Heart left ventricle (tissue), 16 donors: Measurements from ENCODE around the gene RINL. TPM values are rescaled to one million over a fixed set of nuclear protein-coding genes. Genes with fewer than 3 reads are reported as not detected.
"Not testable (repeated sequence)": the region's sequence is repeated elsewhere in the genome, so short reads cannot be mapped to it uniquely, and the experiment has no call there.

Source experiments
- ATAC-seq, 4 donors: fragments of 200-7000 bp; cut with Tn5 transposase; one replicate each; pipeline ENCODE4 v1.9.1; 2020 to 2022; ENCODE audit warnings: moderate library complexity in 4 of 4, mild to moderate bottlenecking in 3 of 4, moderate number of reproducible peaks in 1 of 4
- DNase-seq, 5 donors: peaks; one replicate each; pipeline ENCODE4 v3.0.0-alpha.2; 2020
- H3K27ac ChIP-seq, 12 donors: fragments of 200-600 bp; sonication (generic) in 4 of 12; one replicate each; pipeline versions ENCODE4 v1.5.0 to v1.8.0; 2016 to 2022; ENCODE audit warnings: mild to moderate bottlenecking in 2 of 12
- H3K27me3 ChIP-seq, 9 donors: fragments of 200-600 bp; sonication (generic) in 2 of 9; one replicate each; pipeline versions ENCODE4 v1.5.1 to v1.8.0; 2016 to 2022; ENCODE audit warnings: mild to moderate bottlenecking in 3 of 9
- H3K36me3 ChIP-seq, 9 donors: fragments of 200-600 bp; sonication (generic) in 2 of 9; one replicate each; pipeline versions ENCODE4 v1.5.0 to v1.8.0; 2018 to 2022; ENCODE audit warnings: mild to moderate bottlenecking in 2 of 9
- H3K4me1 ChIP-seq, 12 donors: fragments of 200-600 bp; sonication (generic) in 4 of 12; one replicate each; pipeline versions ENCODE4 v1.5.0 to v1.8.0; 2016 to 2022; ENCODE audit warnings: mild to moderate bottlenecking in 3 of 12
- H3K4me3 ChIP-seq, 12 donors: fragments of 200-600 bp; sonication (generic) in 4 of 12; one replicate each; pipeline versions ENCODE4 v1.5.0 to v1.8.0; 2017 to 2022; ENCODE audit warnings: mild to moderate bottlenecking in 9 of 12, moderate library complexity in 4 of 12
- H3K9me3 ChIP-seq, 12 donors: fragments of 200-600 bp; sonication (generic) in 4 of 12; one replicate each; pipeline versions ENCODE4 v1.5.0 to v1.8.0; 2016 to 2022; ENCODE audit warnings: mild to moderate bottlenecking in 1 of 12
- POLR2A ChIP-seq, 2 donors: fragments of 450-650 bp; IDR thresholded peaks; one replicate each; pipeline ENCODE4 v1.6.1; 2017; ENCODE audit warnings: antibody characterized with exemption in 2 of 2, mild to moderate bottlenecking in 2 of 2, moderate library complexity in 2 of 2
- WGBS, 4 donors: extraction: QIAGEN DNeasy Blood & Tissue Kit in 2 of 4; methylation state at CpG; one replicate each; pipeline versions ENCODE4 v1.1.5 to v1.1.7; 2013 to 2018; 5-methylcytosine and 5-hydroxymethylcytosine counted together
- intact Hi-C, 10 donors: fragments of 100-400 bp; cut with DNase I; formaldehyde crosslinking; loops; one replicate each; pipeline versions ENCODE4 v1.11.1 to v1.14.2; 2022
- polyA plus RNA-seq, 2 donors: library from polyadenylated mRNA; stranded (reverse); fragments of 200-250 nt; gene quantifications; one replicate each; pipeline ENCODE4 v1.2.3, GENCODE V29; 2013
- total RNA-seq, 9 donors: library from RNA; depleted of rRNA in 2 of 9; stranded (reverse); fragments of >200 nt in 2 of 9; fragmentation: NEBNext Ultra II Directional in 3 of 9; extraction: Animal tissue kit (Norgen Biotek cat#: 25700) in 3 of 9; gene quantifications; one replicate each; pipeline versions ENCODE4 v1.1.0 to v1.2.4, GENCODE V29; 2016 to 2023
- TF ChIP-seq, protein P1 (sequence below), 12 donors: fragments of 200-600 bp; sonication (generic) in 4 of 12; IDR thresholded peaks; one replicate each; pipeline versions ENCODE4 v1.5.0 to v1.8.0; 2018 to 2022; ENCODE audit warnings: antibody characterized with exemption in 12 of 12, mild to moderate bottlenecking in 5 of 12
- donor health status: ischemic (EF 13 %, LVEDD 7.1; RV severe dilation, severe dysfunction).
- donor health status: healthy with polysubstance abuse.
- donor health status: DM: no; HTN: yes; CAD: no.
- donor health status: DM: no; HTN: no; CAD: no.
- donor health status: ischemic (EF 25% LVEDD 6.9; RV normal size, moderate dysfunction).
- donor health status: ischemic (EF 25% LVEDD 5.7; RV mildly dilated, moderate dysfunction).
- donor health status: healthy.
- donor health status: DM: yes; HTN: yes; CAD: no.
- donor health status: ischemic (EF 35%, LVEDD 5.7; RV mildly dilated, moderate dysfunction).
- donor health status: nonischemic (EF 11% LVEDD 7.7; RV severe dilation, severe dysfunction).
- donor health status: DM: yes; HTN: yes; CAD: no.
- donor health status: PGD.
- donor health status: ischemic (EF 29% LVEDD 5.4; RV normal size, mild dysfunction).
- donor health status: nonischemic (EF 23%, LVEDD 6.1; RV moderate dilation, normal function).

The RINL gene
- total and polyA plus RNA-seq, 11 donors: 1.6 to 11.3 (median 4.3) TPM

DNA sequence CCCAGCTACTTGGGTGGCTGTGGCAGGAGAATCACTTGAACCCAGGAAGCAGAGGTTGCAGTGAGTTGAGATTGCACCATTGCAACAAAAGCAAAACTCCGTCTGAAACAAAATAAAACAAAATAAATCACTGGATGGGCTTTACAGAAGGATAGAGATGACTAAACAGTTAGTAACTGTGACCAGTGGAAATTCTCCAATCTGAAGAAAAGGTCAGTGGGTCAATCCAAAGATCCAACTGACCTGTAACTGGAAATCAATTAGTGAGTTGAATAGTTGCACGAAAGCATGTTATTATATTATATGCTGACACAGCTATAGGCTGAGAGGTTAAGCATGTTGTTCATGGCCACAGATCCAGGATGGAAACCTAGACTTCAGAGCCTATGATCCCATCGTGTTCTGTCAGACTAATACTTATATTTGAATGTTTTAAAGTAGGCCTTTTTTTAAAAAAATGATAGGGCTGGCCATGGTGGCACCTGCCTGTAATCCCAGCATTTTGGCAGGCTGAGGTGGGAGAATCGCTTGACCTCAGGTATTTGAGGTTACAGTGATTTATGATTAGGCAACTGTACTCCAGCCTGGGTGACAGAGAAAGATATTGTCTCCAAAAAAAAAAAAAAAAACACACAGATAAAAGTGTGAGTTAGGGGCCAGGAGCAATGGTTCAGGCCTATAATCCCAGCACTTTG is 47.9 kb downstream of the RINL start:
- intact Hi-C loops: loop anchor here in 6 of 10 donors (2.0 to 10.0 kb wide), 8 partner anchors 19 to 195 kb away; partner anchors contain the start of genes ACTN4 (in 1 of the 6), HNRNPL (in 1 of the 6), NFKBIB (in 1 of the 6) and SIRT2 (in 1 of the 6)
- H3K9me3 ChIP-seq: no peaks in the 10 kb centered on the region
- H3K27me3 ChIP-seq: no peaks in the 10 kb centered on the region
- H3K36me3 ChIP-seq: peaks cover 0 to 53% (median 41%) of the 10 kb centered on the region in 9 donors
- ATAC-seq: no peak
- DNase-seq: no peak
- 79 to 87% (median 84%) methylated on average over 4 of the region's 4 CpGs for WGBS, 4 donors
- peaks cover 0 to 49% (median 36%) of the 10 kb centered on the region in 12 donors for H3K4me1 ChIP-seq
- peak overlapping the region in 9 of 12 donors; percentile 43 to 90 (median 71) for H3K4me3 ChIP-seq
- TF ChIP-seq, protein P1, sequence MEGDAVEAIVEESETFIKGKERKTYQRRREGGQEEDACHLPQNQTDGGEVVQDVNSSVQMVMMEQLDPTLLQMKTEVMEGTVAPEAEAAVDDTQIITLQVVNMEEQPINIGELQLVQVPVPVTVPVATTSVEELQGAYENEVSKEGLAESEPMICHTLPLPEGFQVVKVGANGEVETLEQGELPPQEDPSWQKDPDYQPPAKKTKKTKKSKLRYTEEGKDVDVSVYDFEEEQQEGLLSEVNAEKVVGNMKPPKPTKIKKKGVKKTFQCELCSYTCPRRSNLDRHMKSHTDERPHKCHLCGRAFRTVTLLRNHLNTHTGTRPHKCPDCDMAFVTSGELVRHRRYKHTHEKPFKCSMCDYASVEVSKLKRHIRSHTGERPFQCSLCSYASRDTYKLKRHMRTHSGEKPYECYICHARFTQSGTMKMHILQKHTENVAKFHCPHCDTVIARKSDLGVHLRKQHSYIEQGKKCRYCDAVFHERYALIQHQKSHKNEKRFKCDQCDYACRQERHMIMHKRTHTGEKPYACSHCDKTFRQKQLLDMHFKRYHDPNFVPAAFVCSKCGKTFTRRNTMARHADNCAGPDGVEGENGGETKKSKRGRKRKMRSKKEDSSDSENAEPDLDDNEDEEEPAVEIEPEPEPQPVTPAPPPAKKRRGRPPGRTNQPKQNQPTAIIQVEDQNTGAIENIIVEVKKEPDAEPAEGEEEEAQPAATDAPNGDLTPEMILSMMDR (IDR thresholded peaks at IDR 0.05): no peak
- TF ChIP-seq POLR2A (IDR thresholded peaks at IDR 0.05): no peak
- H3K27ac ChIP-seq: peak overlapping the region in 7 of 12 donors; percentile 11 to 95 (median 93)

DNA sequence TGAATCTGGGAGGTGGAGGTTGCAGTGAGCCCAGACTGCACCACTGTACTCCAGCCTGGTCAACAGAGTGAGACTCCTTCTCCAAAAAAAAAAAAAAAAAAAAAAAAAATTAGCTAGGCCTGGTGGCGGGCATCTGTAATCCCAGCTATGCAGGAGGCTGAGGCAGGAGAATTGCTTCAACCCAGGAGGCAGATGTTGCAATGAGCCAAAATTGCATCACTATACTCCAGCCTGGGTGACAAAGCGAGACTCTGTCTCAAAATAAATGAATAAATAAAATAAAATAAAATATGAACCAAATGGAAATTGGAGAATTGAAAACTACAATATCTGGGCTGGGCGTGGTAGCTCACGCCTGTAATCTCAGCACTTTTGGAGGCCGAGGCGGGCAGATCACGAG is 48.9 kb downstream of the RINL start:
- H3K4me3 ChIP-seq, H3K27me3 ChIP-seq, intact Hi-C loops, ATAC-seq, H3K9me3 ChIP-seq: not testable (repeated sequence)
- Histone ChIP-seq H3K36me3 (peaks cover 0 to 55% (median 43%) of the 10 kb centered on the region in 9 donors), H3K27ac (peak overlapping the region in 1 of 12 donors; percentile 90), H3K4me1 (peaks cover 0 to 50% (median 36%) of the 10 kb centered on the region in 12 donors)
- WGBS, 4 donors: 92 to 95% (median 94%) methylated on average over 7 of the region's 7 CpGs
- peak in 1 of 5 donors; percentile 13 for DNase-seq

DNA sequence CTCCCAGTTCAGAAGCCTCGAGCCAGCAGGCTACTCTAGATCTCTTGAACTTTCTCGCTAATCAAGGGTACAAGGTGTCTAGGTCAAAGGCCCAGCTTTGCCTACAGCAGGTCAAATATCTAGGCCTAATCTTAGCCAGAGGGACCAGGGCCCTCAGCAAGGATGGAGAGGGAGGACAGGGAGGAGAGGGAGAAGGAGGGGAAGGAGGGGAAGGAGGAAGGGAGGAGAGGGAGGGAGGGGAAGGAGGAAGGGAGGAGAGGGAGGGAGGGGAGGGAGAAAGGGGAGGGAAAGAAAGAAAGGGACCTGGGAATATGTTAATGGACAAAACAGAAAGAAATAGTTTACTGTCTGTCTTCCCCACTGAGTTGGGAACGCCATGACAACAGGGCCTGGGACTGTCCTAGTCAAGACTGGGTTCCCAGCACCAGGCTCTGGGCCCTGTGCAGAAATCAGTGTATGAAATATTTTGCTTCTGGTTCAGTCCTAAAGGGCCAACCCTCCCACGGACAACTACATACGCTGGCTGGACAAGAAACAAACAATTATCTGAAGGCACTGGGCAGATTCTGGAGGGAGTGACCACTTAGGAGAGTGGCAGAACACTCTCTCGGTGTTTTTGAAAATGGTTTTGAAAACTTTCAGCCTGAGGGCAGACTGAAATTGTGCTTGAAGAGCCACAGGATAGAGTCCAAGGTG is 51.1 kb downstream of the RINL start:
- intact Hi-C loops: no loop called here
- H3K36me3 ChIP-seq: peaks cover 0 to 77% (median 51%) of the 10 kb centered on the region in 9 donors
- H3K4me1 ChIP-seq: peaks cover 0 to 43% (median 31%) of the 10 kb centered on the region in 12 donors
- ATAC-seq: no peak
- 44 to 53% (median 51%) methylated on average over 6 of the region's 6 CpGs for WGBS, 4 donors
- H3K27ac ChIP-seq: peak overlapping the region in 5 of 12 donors; percentile 20 to 51 (median 43)
- TF ChIP-seq, protein P1 (IDR thresholded peaks at IDR 0.05): no peak
- no peak for TF ChIP-seq POLR2A (IDR thresholded peaks at IDR 0.05)
- no peaks in the 10 kb centered on the region for H3K27me3 ChIP-seq
- no peak overlapping the region for H3K4me3 ChIP-seq
- peaks cover 0 to 3% (median 0%) of the 10 kb centered on the region in 12 donors for H3K9me3 ChIP-seq
- peak in 1 of 5 donors; percentile 4 for DNase-seq

- DNase-seq, H3K9me3 ChIP-seq, H3K27me3 ChIP-seq, ATAC-seq, intact Hi-C loops: not testable (repeated sequence)
- WGBS, 4 donors: 57 to 77% (median 67%) methylated on average over 5 to 7 of the region's 7 CpGs
- Histone ChIP-seq H3K27ac (peak overlapping the region in 9 of 12 donors; percentile 17 to 56 (median 47)), H3K4me1 (peaks cover 0 to 42% (median 28%) of the 10 kb centered on the region in 12 donors), H3K36me3 (peaks cover 0 to 81% (median 56%) of the 10 kb centered on the region in 9 donors), H3K4me3 (peak overlapping the region in 1 of 12 donors; percentile 10)
Observed at GRCh38 chr19:38825936-38826335, 52.1 kb downstream of the RINL start.

GRCh38 chr19:38821230-38821825 is 56.7 kb downstream of the RINL start:
- H3K4me3 ChIP-seq, H3K27me3 ChIP-seq, intact Hi-C loops, ATAC-seq, H3K9me3 ChIP-seq, DNase-seq, H3K27ac ChIP-seq: not testable (repeated sequence)
- peaks cover 0 to 67% (median 43%) of the 10 kb centered on the region in 9 donors for H3K36me3 ChIP-seq
- whole genome bisulfite sequencing, 4 donors: 92 to 98% (median 96%) methylated on average over 13 to 29 of the region's 29 CpGs
- peaks cover 0 to 34% (median 13%) of the 10 kb centered on the region in 12 donors for H3K4me1 ChIP-seq
